ENCODE data around the gene HEG1. TPM values are rescaled to one million over a fixed set of nuclear protein-coding genes. Genes with fewer than 3 reads are reported as not detected.
A peak's percentile ranks its signal among the peaks of the same experiment; 100 is the strongest.

HEG1 gene
- total RNA-seq, 2 experiments from 2014 or later: 24.5 to 25.8 TPM

GRCh38 chr3:124927574-124928045 lies 128.2 kb downstream of the HEG1 start:
- H3K4me1 Mint-ChIP-seq (ENCODE audit: low read depth): peaks cover 5% of the 10 kb centered on the region
- no peak overlapping the region for H3K4me3 Mint-ChIP-seq
- intact Hi-C loops (cut with micrococcal nuclease): loop anchor here (5.0 to 10.0 kb wide), 2 partner anchors 277 to 510 kb away; no protein-coding TSS in a partner anchor
- ChIA-PET POLR2A (no interaction called here), CTCF (interaction anchor here (0.6 to 2.9 kb wide), 14 partner anchors 9 to 658 kb away, joined by 3 to 12 read pairs (median 3); no protein-coding TSS in a partner anchor)
- no peak overlapping the region for H3K27ac Mint-ChIP-seq
- ATAC-seq (no peak), DNase-seq (peak; percentile 9)
- no peaks in the 10 kb centered on the region for H3K36me3 Mint-ChIP-seq (ENCODE audit: low read depth)
- H3K9me3 Mint-ChIP-seq: no peaks in the 10 kb centered on the region
- TF ChIP-seq CTCF (IDR thresholded peaks at IDR 0.05): no peak
- peaks cover 15% of the 10 kb centered on the region for H3K27me3 Mint-ChIP-seq

DNA sequence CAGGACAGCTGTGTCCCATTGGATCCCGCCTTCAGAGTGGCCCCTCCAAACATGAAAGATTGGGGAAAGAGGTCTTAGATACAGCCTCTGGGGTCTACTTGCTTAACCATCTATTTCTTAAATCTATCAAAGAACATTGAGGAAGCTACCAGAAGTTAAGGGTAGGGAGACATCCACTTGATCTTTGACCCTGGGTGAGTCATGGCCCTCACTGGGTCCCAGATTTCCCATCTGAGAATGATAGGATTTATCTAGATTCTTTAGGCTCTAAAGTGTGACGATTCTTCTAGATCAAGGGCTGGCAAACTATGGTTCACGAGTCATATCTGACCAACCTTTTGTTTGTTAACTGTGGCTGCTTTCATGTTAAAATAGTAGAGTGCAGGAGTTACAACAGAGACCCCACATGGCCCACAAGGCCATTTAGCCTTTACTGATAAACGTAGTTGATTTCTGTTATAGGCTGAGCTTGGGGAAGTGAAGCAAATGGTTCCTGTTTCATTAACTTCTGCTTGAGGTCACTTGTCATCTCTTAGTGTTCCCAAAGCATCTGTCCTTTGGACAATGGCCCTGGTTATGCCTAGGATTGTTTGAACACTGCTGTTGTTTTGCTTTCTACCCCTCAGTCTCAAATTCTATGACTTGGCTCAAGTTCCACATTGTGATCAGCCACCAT lies 129.2 kb downstream of the HEG1 start:
- Mint-ChIP-seq H3K4me1 (ENCODE audit: low read depth) (peaks cover 5% of the 10 kb centered on the region), H3K9me3 (no peaks in the 10 kb centered on the region), H3K4me3 (no peak overlapping the region), H3K27me3 (peaks cover 15% of the 10 kb centered on the region), H3K36me3 (ENCODE audit: low read depth) (no peaks in the 10 kb centered on the region), H3K27ac (no peak overlapping the region)
- ChIA-PET POLR2A (no interaction called here), CTCF (interaction anchor here (0.9 to 2.9 kb wide), 7 partner anchors 16 to 659 kb away, joined by 3 to 12 read pairs (median 5); no protein-coding TSS in a partner anchor)
- ATAC-seq: no peak
- DNase-seq: no peak
- no peak for TF ChIP-seq CTCF (IDR thresholded peaks at IDR 0.05)
- intact Hi-C loops (cut with micrococcal nuclease): loop anchor here (5.0 to 10.0 kb wide), 2 partner anchors 278 to 511 kb away; no protein-coding TSS in a partner anchor

- TF ChIP-seq CTCF (IDR thresholded peaks at IDR 0.05): no peak
- ChIA-PET POLR2A (no interaction called here), CTCF (interaction anchor here (1.0 to 2.0 kb wide), 4 partner anchors 11 to 163 kb away, joined by 3 to 6 read pairs (median 5); no protein-coding TSS in a partner anchor)
- ATAC-seq: no peak
- no peak for DNase-seq
- Mint-ChIP-seq H3K27me3 (peaks cover 15% of the 10 kb centered on the region), H3K4me3 (no peak overlapping the region), H3K9me3 (no peaks in the 10 kb centered on the region), H3K27ac (no peak overlapping the region), H3K4me1 (ENCODE audit: low read depth) (peaks cover 5% of the 10 kb centered on the region), H3K36me3 (ENCODE audit: low read depth) (no peaks in the 10 kb centered on the region)
- intact Hi-C loops (cut with micrococcal nuclease): loop anchor here (5.0 to 10.0 kb wide), 2 partner anchors 280 to 513 kb away; no protein-coding TSS in a partner anchor
Measured at GRCh38 chr3:124924741-124925140, 131.1 kb downstream of the HEG1 start.

DNA sequence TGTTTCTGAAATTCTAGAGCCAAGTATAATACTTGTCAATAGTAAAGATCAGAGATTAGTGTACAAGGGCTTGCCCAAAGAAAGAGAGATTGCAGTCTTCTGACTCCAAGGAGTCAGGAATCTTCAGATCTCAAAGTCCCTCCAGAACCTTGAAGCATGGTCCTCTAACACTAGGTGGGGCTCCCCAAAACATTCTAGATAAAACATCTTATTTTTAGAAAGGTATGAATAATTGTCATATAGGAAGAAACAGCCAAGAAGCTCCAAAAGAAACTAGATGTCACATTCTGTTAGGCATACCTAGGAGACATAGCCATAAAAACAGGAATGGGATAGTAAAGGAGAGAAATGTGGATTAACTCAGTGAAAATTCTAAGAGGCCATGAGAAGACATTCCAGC lies 132.0 kb downstream of the HEG1 start:
- CTCF ChIA-PET: interaction anchor here (1.5 to 2.0 kb wide), 3 partner anchors 12 to 163 kb away, joined by 5 to 6 read pairs (median 5); no protein-coding TSS in a partner anchor
- Mint-ChIP-seq H3K27me3 (peaks cover 12% of the 10 kb centered on the region), H3K4me3 (no peak overlapping the region), H3K4me1 (ENCODE audit: low read depth) (peaks cover 5% of the 10 kb centered on the region), H3K27ac (no peak overlapping the region), H3K9me3 (no peaks in the 10 kb centered on the region), H3K36me3 (ENCODE audit: low read depth) (no peaks in the 10 kb centered on the region)
- ATAC-seq: no peak
- TF ChIP-seq CTCF (IDR thresholded peaks at IDR 0.05): no peak
- POLR2A ChIA-PET: no interaction called here
- intact Hi-C loops (cut with micrococcal nuclease): loop anchor here (10.0 kb wide), 1 partner anchor 281 kb away; no protein-coding TSS in a partner anchor
- no peak for DNase-seq

DNA sequence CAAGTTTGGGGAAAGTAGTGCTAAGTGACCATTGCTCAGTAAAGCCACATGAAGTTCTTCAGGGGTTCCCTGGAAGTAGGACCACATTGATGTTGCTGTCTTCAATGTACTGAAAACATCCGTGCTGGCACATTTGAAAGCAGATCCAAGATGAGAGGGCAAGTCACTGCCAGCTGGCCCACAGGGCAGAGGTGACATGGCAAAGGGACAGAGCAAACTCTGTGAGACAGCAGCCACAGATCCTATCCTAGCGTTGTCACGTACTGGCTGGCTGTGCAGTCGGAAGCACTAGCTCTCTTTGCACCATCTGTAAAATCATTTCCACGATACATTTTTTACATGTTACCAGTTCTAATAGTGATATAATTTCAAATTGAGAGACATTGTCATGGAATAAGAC lies 135.1 kb downstream of the HEG1 start:
- Mint-ChIP-seq H3K27ac (no peak overlapping the region), H3K36me3 (ENCODE audit: low read depth) (no peaks in the 10 kb centered on the region), H3K4me3 (no peak overlapping the region), H3K27me3 (peaks cover 10% of the 10 kb centered on the region), H3K9me3 (no peaks in the 10 kb centered on the region), H3K4me1 (ENCODE audit: low read depth) (no peaks in the 10 kb centered on the region)
- no peak for TF ChIP-seq CTCF (IDR thresholded peaks at IDR 0.05)
- no peak for DNase-seq
- POLR2A ChIA-PET: interaction anchor here (0.7 kb wide), 2 partner anchors 117 to 174 kb away, joined by 4 to 6 read pairs; no protein-coding TSS in a partner anchor
- no peak for ATAC-seq
- CTCF ChIA-PET: interaction anchor here (2.1 kb wide), 1 partner anchor 19 kb away, joined by 8 read pairs; no protein-coding TSS in a partner anchor
- intact Hi-C loops (cut with micrococcal nuclease): loop anchor here (10.0 kb wide), 1 partner anchor 284 kb away; no protein-coding TSS in a partner anchor
